Measurements from ENCODE around the gene LIMCH1. TPM values are rescaled to one million over a fixed set of nuclear protein-coding genes. Genes with fewer than 3 reads are reported as not detected.

The LIMCH1 gene
- total RNA-seq, 1 donor from 2014 or later, result 113 TPM

GRCh38 chr4:41559940-41560516 lies 22.1 kb downstream of the LIMCH1 start:
- DNase-seq (ENCODE audit: low spot score), result no peak

GRCh38 chr4:41561244-41561643 lies 23.3 kb downstream of the LIMCH1 start:
- no peak for DNase-seq (ENCODE audit: low spot score)

GRCh38 chr4:41567186-41567585 lies 29.2 kb downstream of the LIMCH1 start:
- no peak for DNase-seq (ENCODE audit: low spot score)

- DNase-seq (ENCODE audit: low spot score), result no peak
Measured at GRCh38 chr4:41568363-41568762, 30.4 kb downstream of the LIMCH1 start.

GRCh38 chr4:41569961-41570360 lies 32.0 kb downstream of the LIMCH1 start:
- no peak for DNase-seq (ENCODE audit: low spot score)

GRCh38 chr4:41571422-41571821 lies 33.5 kb downstream of the LIMCH1 start:
- no peak for DNase-seq (ENCODE audit: low spot score)

- no peak for DNase-seq (ENCODE audit: low spot score)
Measured at GRCh38 chr4:41572516-41572915, 34.6 kb downstream of the LIMCH1 start.

GRCh38 chr4:41572956-41573355 lies 35.0 kb downstream of the LIMCH1 start:
- DNase-seq (ENCODE audit: low spot score), result no peak

GRCh38 chr4:41573502-41574001 lies 35.6 kb downstream of the LIMCH1 start:
- no peak for DNase-seq (ENCODE audit: low spot score)

GRCh38 chr4:41575207-41575606 lies 37.2 kb downstream of the LIMCH1 start:
- no peak for DNase-seq (ENCODE audit: low spot score)

GRCh38 chr4:41575665-41576064 lies 37.7 kb downstream of the LIMCH1 start:
- DNase-seq (ENCODE audit: low spot score), result no peak

GRCh38 chr4:41579043-41579442 lies 41.1 kb downstream of the LIMCH1 start:
- DNase-seq (ENCODE audit: low spot score), result no peak

- DNase-seq (ENCODE audit: low spot score), result no peak
Measured at GRCh38 chr4:41579526-41579925, 41.6 kb downstream of the LIMCH1 start.

- no peak for DNase-seq (ENCODE audit: low spot score)
Measured at GRCh38 chr4:41580007-41580406, 42.0 kb downstream of the LIMCH1 start.

- DNase-seq (ENCODE audit: low spot score), result no peak
Measured at GRCh38 chr4:41586675-41587225, 48.8 kb downstream of the LIMCH1 start.

- no peak for DNase-seq (ENCODE audit: low spot score)
Measured at GRCh38 chr4:41587286-41587685, 49.3 kb downstream of the LIMCH1 start.

- no peak for DNase-seq (ENCODE audit: low spot score)
Measured at GRCh38 chr4:41590591-41590990, 52.6 kb downstream of the LIMCH1 start.

- DNase-seq (ENCODE audit: low spot score), result no peak
Measured at GRCh38 chr4:41594432-41594831, 56.5 kb downstream of the LIMCH1 start.

GRCh38 chr4:41597494-41597893 lies 59.5 kb downstream of the LIMCH1 start:
- DNase-seq (ENCODE audit: low spot score), result no peak

GRCh38 chr4:41598580-41598979 lies 60.6 kb downstream of the LIMCH1 start:
- DNase-seq (ENCODE audit: low spot score), result no peak

- DNase-seq (ENCODE audit: low spot score), result no peak
Measured at GRCh38 chr4:41599192-41599786, 61.3 kb downstream of the LIMCH1 start.

GRCh38 chr4:41600243-41600912 lies 62.4 kb downstream of the LIMCH1 start:
- DNase-seq (ENCODE audit: low spot score), result no peak

Data from mesenteric fat pad (tissue), 1 donor.